KMS-11 (cell line): Measurements from ENCODE around the gene FLACC1.

Source experiments
- H2AFZ ChIP-seq: fragments of 200-600 bp; sonication (generic); 2 replicates; pipeline ENCODE4 v1.6.1; 2016; ENCODE audit warnings: antibody characterized with exemption, mixed run types, low read depth
- H3K27ac ChIP-seq: fragments of 200-600 bp; sonication (generic); 2 replicates; pipeline ENCODE4 v1.6.1; 2016; ENCODE audit warnings: mild to moderate bottlenecking, mixed run types
- H3K27me3 ChIP-seq: fragments of 200-600 bp; sonication (generic); 2 replicates; pipeline ENCODE4 v1.6.1; 2017; ENCODE audit warnings: mild to moderate bottlenecking, low read depth, mixed run types, moderate library complexity; ENCODE audit not compliant: insufficient read depth
- H3K36me3 ChIP-seq: fragments of 200-600 bp; sonication (generic); 2 replicates; pipeline ENCODE4 v1.6.1; 2017; ENCODE audit warnings: mild to moderate bottlenecking, mixed run types; ENCODE audit not compliant: insufficient read depth
- H3K4me1 ChIP-seq: fragments of 200-600 bp; sonication (generic); 2 replicates; pipeline ENCODE4 v1.6.1; 2016; ENCODE audit warnings: mild to moderate bottlenecking, low read depth, mixed run types; ENCODE audit not compliant: poor library complexity, severe bottlenecking
- H3K4me2 ChIP-seq: fragments of 200-600 bp; sonication (generic); 2 replicates; pipeline ENCODE4 v1.7.0; 2016; ENCODE audit warnings: mild to moderate bottlenecking, mixed run types
- H3K4me3 ChIP-seq: fragments of 200-600 bp; sonication (generic); IDR thresholded peaks from 2 replicates; pipeline ENCODE4 v1.6.1; 2017; ENCODE audit warnings: low read depth, low read length, mixed read lengths; ENCODE audit not compliant: insufficient read depth
- H3K79me2 ChIP-seq: fragments of 200-600 bp; sonication (generic); 2 replicates; pipeline ENCODE4 v1.6.1; 2016; ENCODE audit warnings: low read depth, mixed run types; ENCODE audit not compliant: insufficient read depth
- H3K9ac ChIP-seq: fragments of 200-600 bp; sonication (generic); 2 replicates; pipeline ENCODE4 v1.6.1; 2016; ENCODE audit warnings: mild to moderate bottlenecking, mixed run types
- H4K20me1 ChIP-seq: fragments of 200-600 bp; sonication (generic); 2 replicates; pipeline ENCODE4 v1.6.1; 2016; ENCODE audit warnings: mild to moderate bottlenecking, mixed run types; ENCODE audit not compliant: insufficient read depth
- CTCF ChIP-seq: fragments of 200-600 bp; sonication (generic); conservative IDR thresholded peaks from 2 replicates; pipeline ENCODE4 v1.6.1; 2017; ENCODE audit warnings: low read depth, mild to moderate bottlenecking, antibody characterized with exemption, low read length, moderate library complexity, mixed read lengths

The FLACC1 gene

GRCh38 chr2:201357221-201357620 lies at the start of gene FLACC1:
Gene FLACC1, minus strand, starts transcription at chr2:201357345. Its CDS starts 5,941 bp downstream, at chr2:201351404.
- H3K79me2 ChIP-seq = no peaks in the 10 kb centered on the region
- H3K4me3 ChIP-seq = no peak within 1 kb of the TSS
- no peak within 1 kb of the TSS for H3K27ac ChIP-seq
- no peaks in the 10 kb centered on the region for H4K20me1 ChIP-seq
- no peaks in the 10 kb centered on the region for H3K36me3 ChIP-seq
- no peak for TF ChIP-seq CTCF
- no peak within 1 kb of the TSS for H2AFZ ChIP-seq
- H3K9ac ChIP-seq = no peak within 1 kb of the TSS
- no peaks in the 10 kb centered on the region for H3K27me3 ChIP-seq
- no peak within 1 kb of the TSS for H3K4me2 ChIP-seq
- H3K4me1 ChIP-seq = peaks cover 4% of the 10 kb centered on the region

GRCh38 chr2:201406077-201406662 lies 49.0 kb upstream of the FLACC1 start:
- no peak overlapping the region for H2AFZ ChIP-seq
- no peaks in the 10 kb centered on the region for H3K36me3 ChIP-seq
- no peak overlapping the region for H3K4me3 ChIP-seq
- no peak for TF ChIP-seq CTCF
- H3K4me1 ChIP-seq = peaks cover 10% of the 10 kb centered on the region
- no peak overlapping the region for H3K27ac ChIP-seq
- H3K79me2 ChIP-seq = no peaks in the 10 kb centered on the region
- no peaks in the 10 kb centered on the region for H3K27me3 ChIP-seq
- H4K20me1 ChIP-seq = no peaks in the 10 kb centered on the region
- no peak overlapping the region for H3K4me2 ChIP-seq
- H3K9ac ChIP-seq = no peak overlapping the region

GRCh38 chr2:201404699-201405280 lies 47.6 kb upstream of the FLACC1 start:
- no peak overlapping the region for H3K4me2 ChIP-seq
- H3K27ac ChIP-seq = no peak overlapping the region
- no peak overlapping the region for H3K9ac ChIP-seq

GRCh38 chr2:201403880-201404279 lies 46.7 kb upstream of the FLACC1 start:
- H3K4me3 ChIP-seq = no peak overlapping the region
- no peaks in the 10 kb centered on the region for H3K79me2 ChIP-seq
- H3K4me2 ChIP-seq = no peak overlapping the region
- no peaks in the 10 kb centered on the region for H4K20me1 ChIP-seq
- no peak overlapping the region for H2AFZ ChIP-seq
- H3K27me3 ChIP-seq = no peaks in the 10 kb centered on the region
- no peak overlapping the region for H3K27ac ChIP-seq
- H3K36me3 ChIP-seq = no peaks in the 10 kb centered on the region
- H3K4me1 ChIP-seq = peaks cover 10% of the 10 kb centered on the region
- no peak overlapping the region for H3K9ac ChIP-seq
- TF ChIP-seq CTCF = no peak

More at GRCh38 chr2:201404699-201405280, 47.6 kb upstream of the FLACC1 start:
- Histone ChIP-seq H2AFZ (no peak overlapping the region), H3K27me3 (no peaks in the 10 kb centered on the region), H3K36me3 (no peaks in the 10 kb centered on the region), H4K20me1 (no peaks in the 10 kb centered on the region), H3K4me1 (peaks cover 10% of the 10 kb centered on the region), H3K4me3 (no peak overlapping the region), H3K79me2 (no peaks in the 10 kb centered on the region)
- no peak for TF ChIP-seq CTCF
